ENCODE results near the gene CPHXL2.

DNA sequence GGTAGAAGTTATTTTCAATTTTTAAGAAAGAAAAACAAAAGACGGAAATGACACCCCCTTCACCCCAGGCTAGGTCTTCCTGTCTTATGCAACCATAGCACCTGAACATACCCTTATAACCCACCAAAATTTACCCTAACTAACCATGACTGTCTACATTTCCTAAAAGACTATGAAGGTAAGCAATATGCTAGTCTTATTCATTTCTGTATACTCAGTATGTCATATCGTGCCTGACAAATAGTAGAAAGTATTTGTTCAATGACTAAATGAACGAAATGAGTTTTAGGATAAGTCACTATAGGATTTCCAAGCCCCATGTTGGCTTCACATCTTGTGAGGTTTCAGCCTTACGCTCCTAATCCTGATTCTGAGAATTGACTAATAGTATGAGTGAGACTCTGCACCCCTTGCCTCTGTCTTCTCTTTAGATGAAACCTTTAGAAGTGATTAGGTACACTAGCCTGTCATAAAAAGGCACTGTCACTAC, 60.2 kb downstream of the CPHXL2 start:
- TF ChIP-seq, protein P1, sequence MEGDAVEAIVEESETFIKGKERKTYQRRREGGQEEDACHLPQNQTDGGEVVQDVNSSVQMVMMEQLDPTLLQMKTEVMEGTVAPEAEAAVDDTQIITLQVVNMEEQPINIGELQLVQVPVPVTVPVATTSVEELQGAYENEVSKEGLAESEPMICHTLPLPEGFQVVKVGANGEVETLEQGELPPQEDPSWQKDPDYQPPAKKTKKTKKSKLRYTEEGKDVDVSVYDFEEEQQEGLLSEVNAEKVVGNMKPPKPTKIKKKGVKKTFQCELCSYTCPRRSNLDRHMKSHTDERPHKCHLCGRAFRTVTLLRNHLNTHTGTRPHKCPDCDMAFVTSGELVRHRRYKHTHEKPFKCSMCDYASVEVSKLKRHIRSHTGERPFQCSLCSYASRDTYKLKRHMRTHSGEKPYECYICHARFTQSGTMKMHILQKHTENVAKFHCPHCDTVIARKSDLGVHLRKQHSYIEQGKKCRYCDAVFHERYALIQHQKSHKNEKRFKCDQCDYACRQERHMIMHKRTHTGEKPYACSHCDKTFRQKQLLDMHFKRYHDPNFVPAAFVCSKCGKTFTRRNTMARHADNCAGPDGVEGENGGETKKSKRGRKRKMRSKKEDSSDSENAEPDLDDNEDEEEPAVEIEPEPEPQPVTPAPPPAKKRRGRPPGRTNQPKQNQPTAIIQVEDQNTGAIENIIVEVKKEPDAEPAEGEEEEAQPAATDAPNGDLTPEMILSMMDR (IDR thresholded peaks at IDR 0.05), result no peak
- TF ChIP-seq EZH2 (IDR thresholded peaks at IDR 0.05; ENCODE audit: borderline replicate concordance, insufficient read depth, low read depth, low read length, poor library complexity, severe bottlenecking), result no peak

Measured in B cell (primary cell).